GM19328 (cell line): ENCODE measurements around the gene POP5.
"Not testable (repeated sequence)": the region's sequence is repeated elsewhere in the genome, so short reads cannot be mapped to it uniquely, and the experiment has no call there.

Experiments used
- ATAC-seq: cut with Tn5 transposase; IDR thresholded peaks from one replicate; pipeline ENCODE4 v1.9.1; 2021; ENCODE audit warnings: mild to moderate bottlenecking, moderate library complexity; ENCODE audit not compliant: unreplicated experiment

POP5 gene, protein sequence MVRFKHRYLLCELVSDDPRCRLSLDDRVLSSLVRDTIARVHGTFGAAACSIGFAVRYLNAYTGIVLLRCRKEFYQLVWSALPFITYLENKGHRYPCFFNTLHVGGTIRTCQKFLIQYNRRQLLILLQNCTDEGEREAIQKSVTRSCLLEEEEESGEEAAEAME

GRCh38 chr12:120580787-120581723 lies at the start of gene POP5:
Gene POP5 (minus strand): TSS chr12:120581402. CDS start chr12:120581362, 40 bp downstream.
- ATAC-seq = peak; percentile 88

- no peak for ATAC-seq
Observed at GRCh38 chr12:120630104-120630892, 49.1 kb upstream of the POP5 start.

DNA sequence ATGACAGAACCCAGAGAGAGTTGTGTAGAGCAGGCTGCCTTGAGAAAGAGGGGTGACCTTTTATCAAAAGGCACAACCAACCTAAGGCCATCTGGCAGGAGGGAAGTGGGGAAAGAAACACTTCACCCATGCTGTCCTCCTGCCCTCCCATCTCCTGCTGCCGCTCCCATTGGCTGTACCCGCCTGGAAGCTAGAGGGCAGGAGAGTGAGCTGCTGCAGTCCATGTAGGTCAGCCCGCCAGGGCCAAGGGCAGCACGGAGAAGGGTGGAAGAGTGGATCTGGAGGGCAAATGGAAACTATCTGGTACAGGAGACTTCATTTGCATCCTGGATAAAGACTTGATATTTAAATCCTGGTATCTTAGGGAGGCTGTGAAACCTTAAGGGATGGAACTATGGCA lies 47.7 kb upstream of the POP5 start:
- ATAC-seq = no peak

DNA sequence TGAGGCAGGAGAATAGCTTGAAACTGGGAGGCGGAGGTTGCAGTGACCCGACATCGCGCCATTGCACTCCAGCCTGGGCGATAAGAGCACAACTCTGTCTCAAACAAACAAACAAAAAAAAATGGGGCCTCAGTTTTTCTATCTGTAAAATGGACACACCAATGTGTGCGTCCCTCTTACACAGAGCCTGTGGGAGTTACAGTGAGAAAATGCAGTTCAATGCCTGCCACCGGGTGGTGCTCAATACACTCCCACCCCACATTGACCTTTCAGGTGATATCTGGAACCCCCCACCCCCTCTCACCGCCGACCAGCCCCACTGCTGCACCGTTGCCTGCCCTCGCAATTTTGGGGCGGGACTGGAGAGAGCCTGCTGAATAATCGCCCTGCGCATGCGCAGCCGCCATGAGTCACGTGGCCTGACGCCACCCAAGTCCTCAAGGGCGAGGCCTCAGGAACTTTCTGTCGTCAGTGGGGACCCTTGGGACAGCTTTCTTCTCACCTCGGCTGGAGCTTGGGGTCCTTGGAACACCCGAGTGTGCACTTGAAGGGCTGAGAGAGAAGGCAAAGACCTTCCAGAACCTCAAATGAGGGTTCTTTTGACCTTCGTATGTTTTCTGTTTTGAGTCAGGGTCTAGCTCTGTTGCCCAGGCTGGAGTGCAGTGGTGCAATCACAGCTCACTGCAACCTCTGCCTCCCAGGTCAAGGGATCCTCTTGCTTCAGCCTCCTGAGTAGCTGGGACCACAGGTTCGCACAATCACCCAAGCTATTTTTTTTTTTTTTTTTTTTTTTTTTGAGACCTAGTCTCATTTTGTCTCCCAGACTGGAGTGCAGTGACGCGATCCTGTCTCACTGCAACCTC lies 44.6 kb upstream of the POP5 start:
- ATAC-seq = no peak

DNA sequence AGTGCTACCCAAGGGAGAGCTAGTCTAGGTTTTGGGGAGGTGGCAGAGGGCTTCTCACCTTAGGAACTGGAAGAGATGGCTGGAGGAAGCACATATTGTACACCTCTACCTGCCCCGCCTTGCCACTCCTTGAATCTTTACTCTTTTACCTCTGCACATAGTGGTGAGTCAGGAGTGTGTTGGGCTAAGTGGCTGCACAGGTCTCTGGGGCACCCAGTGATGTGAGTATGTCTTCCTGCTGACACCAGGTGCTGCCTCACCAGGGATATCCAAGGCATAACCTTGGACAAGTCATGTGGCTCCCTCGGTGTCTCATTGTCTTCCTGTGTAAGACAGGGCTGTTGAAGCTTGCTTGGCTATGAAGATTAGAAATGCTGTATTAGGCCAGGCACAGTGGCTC lies 39.4 kb upstream of the POP5 start:
- no peak for ATAC-seq

DNA sequence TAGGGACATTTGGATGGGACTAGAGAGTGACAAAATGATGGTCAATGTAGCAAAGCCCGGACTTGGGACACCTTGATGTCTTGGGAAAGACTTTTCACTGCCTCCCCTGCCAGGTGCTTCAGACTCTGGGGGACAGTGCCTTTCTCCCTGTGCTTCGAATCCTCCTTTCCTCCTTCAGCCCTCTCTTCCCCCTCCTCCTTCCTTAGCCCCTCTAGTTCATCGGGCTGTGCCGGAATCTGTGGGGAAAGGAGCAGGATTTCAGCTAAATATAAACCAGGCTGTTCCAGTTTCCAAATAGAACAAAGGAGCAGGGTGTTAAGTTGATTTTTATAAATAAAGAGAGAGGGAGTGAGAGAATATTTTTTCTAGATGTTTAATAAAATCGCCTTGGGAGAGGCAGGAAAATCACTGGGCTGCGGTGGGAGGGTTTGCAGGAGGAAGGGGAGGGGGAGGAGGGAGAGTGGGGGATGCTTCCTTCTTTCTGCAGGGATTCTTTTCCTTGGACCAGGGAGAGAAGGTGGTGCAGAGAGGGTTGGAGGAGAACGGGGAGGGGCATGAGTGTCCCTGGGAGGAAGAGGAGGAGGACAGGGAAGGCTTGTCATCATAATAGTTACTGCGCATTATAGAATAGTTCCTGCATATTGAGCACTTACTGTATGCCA lies 37.9 kb upstream of the POP5 start:
- no peak for ATAC-seq

GRCh38 chr12:120617767-120618166 lies 36.6 kb upstream of the POP5 start:
- not testable (repeated sequence) for ATAC-seq

DNA sequence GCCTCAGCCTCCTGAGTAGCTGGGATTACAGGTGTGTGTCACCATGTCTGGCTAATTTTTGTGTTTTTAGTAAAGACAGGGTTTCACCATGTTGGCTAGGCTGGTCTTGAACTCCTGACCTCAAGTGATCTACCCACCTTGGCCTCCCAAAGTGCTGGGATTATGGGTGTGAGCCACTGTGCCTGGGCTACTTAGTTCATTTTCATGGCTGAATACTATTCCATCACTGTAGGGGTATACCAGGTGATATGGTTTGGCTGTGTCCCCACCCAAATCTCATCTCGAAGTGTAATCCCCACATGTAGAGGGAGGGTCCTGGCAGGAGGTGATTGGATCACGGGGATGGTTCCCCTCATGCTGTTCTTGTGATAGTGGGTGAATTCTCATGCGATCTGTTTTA lies 36.0 kb upstream of the POP5 start:
- ATAC-seq = not testable (repeated sequence)

- ATAC-seq = no peak
Observed at GRCh38 chr12:120614848-120615247, 33.6 kb upstream of the POP5 start.

DNA sequence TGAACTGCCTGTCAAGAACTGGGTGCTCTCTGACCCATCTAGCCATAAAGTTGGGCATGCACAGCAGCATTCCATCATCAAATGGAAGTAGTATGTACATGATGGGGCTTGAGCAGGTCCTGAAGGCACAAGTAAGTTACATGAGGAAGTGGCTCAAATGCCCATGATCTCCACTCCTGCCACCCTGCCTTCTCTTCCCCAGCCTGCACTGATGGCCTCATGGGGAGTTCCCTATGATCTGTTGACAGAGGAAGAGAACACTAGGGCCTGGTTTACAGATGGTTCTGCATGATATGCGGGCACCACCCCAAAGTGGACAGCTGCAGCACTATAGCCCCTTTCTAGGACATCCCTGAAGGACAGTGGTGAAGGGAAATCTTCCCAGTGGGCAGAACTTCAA lies 30.3 kb upstream of the POP5 start:
- not testable (repeated sequence) for ATAC-seq

DNA sequence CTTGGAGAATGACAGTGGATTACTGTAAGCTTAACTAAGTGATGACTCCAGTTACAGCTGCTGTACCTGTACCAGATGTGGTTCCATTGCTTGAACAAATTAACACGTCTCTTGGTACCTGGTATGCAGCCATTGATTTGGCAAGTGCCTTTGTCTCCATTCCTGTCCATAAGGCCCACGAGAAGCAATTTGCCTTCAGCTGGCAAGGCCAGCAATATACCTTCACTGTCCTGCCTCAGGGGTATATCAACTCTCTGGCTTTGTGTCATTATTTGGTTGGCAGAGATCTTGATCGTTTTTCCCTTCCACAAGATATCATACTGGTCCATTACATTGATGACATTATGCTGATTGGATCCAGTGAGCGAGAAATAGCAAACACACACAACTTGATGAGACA lies 29.4 kb upstream of the POP5 start:
- no peak for ATAC-seq

GRCh38 chr12:120602416-120602815 lies 21.2 kb upstream of the POP5 start:
- ATAC-seq = not testable (repeated sequence)

GRCh38 chr12:120599672-120600552 lies 18.7 kb upstream of the POP5 start:
- ATAC-seq = no peak

- no peak for ATAC-seq
Observed at GRCh38 chr12:120598674-120599463, 17.7 kb upstream of the POP5 start.

DNA sequence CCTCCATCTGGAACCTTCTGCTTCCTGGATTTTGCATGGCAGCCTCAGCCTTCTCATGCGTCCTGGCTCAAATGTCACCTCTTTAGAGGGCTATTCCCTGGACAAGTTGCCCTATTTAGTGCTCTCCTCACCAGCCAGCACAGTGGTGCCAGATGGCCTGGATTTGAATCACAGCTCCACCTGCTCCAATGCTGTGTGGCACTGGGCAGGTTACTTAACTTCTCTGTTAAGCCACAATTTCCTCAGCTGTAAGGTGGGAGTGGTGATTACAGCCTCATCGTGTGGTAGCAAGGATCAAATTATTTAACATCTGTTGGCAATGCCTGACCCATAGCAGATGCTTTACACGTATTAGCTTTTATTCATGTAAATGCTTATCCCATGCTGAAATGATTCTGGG lies 16.7 kb upstream of the POP5 start:
- no peak for ATAC-seq

DNA sequence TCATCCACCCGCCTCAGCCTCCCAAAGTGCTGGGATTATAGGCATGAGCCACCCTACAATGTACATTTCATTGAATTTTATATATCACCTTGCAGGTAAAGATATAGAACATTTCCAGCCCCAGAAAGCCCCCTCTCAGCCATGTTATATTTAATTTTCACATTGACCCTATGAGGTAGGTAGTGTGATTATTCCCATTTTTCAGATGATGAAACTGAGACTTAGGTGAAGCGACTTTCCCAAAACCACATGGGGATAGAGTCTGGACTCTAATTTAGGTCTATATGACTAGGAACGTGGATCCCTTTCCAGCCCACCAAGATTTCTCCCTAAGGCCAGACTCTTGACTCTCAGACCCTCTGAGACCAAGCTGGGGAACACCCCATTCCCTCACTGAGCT lies 15.7 kb upstream of the POP5 start:
- ATAC-seq = no peak

DNA sequence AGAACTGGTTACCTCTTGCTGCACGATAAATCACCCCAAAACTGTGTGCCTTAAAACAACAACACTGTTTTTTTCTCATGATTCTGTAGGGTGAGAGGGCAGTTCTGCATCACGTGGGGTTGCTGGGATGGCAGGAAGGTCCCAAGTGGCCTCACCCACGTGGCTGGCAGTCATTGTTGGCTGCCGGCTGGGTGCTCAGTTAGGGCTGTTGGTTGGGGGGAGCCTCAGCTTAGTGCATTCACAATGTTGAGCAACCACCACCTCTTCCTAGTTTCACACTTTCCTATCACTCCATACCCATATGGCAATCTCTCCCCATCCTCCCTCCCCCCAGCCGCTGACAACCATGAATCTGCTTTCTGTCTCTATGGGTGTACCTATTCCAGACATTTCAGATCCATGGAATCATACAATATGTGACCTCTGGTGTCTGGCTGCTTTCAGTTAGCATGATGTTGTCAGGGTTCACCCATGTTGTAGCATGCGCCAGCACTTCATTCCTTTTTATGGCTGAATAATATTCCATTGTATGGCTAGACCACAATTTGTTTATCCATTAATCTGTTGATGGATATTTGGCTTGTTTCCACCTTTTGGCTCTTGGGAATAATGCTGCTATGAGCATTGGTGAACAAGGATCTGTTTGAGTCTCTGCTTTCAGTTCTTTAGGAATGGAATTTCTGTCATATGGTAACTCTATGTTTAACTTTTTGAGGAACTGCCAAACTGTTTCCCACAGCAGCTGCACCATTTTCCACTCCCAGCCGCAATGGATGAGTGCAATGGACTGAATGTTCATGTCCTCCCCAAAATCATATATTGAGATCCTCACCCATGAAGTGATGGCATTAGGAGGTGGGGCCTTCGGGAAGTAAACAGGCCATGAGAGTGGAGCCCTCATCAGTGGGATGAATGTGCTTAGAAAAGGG lies 11.2 kb upstream of the POP5 start:
- no peak for ATAC-seq
